A673 (cell line): ENCODE results near the gene PCDHB4. TPM values are rescaled to one million over a fixed set of nuclear protein-coding genes. Genes with fewer than 3 reads are reported as not detected.
A peak's percentile ranks its signal among the peaks of the same experiment; 100 is the strongest.
"Not testable (repeated sequence)": the region's sequence is repeated elsewhere in the genome, so short reads cannot be mapped to it uniquely, and the experiment has no call there.

ENCODE experiments used
- BruUV-seq: library from RNA; stranded (reverse); fragments of 400-500 nt; replicated peaks from 2 replicates; lab custom pipeline; 2021; lab: Mats Ljungman, UMichigan
- CTCF ChIA-PET: fragments of 300-600 bp; sonication (Branson Sonifier 250); formaldehyde crosslinking; loops from one replicate; lab custom pipeline; 2022; ENCODE audit warnings: antibody characterized with exemption; lab: Charles Lee
- POLR2A ChIA-PET: fragments of 300-600 bp; sonication (Branson Sonifier 250); formaldehyde crosslinking; loops from one replicate; lab custom pipeline; 2022; ENCODE audit warnings: antibody characterized with exemption; ENCODE audit not compliant: low non-redundant PET; lab: Charles Lee
- DNase-seq: peaks from one replicate; pipeline ENCODE4 v3.0.0-alpha.2; 2015; ENCODE audit warnings: low spot score
- H3K27ac ChIP-seq: fragments of 200-600 bp; sonication (generic); 2 replicates; pipeline ENCODE4 v1.5.1; 2016; ENCODE audit warnings: mixed run types, low read depth, mild to moderate bottlenecking, mixed read lengths, antibody characterized with exemption, low read length; ENCODE audit not compliant: poor library complexity, severe bottlenecking
- H3K27me3 ChIP-seq: fragments of 200-600 bp; sonication (generic); replicated peaks from 2 replicates; pipeline ENCODE4 v1.6.1; 2017; ENCODE audit warnings: mixed run types, low read depth, mild to moderate bottlenecking, mixed read lengths, antibody characterized with exemption, low read length; ENCODE audit not compliant: insufficient read depth, poor library complexity
- H3K36me3 ChIP-seq: fragments of 200-600 bp; sonication (generic); 2 replicates; pipeline ENCODE4 v1.6.1; 2016; ENCODE audit warnings: mixed run types, mild to moderate bottlenecking, mixed read lengths, antibody characterized with exemption, low read length; ENCODE audit not compliant: insufficient read depth, poor library complexity, severe bottlenecking
- H3K4me1 ChIP-seq: fragments of 200-600 bp; sonication (generic); 2 replicates; pipeline ENCODE4 v1.6.1; 2017; ENCODE audit warnings: mixed run types, mild to moderate bottlenecking, mixed read lengths, antibody characterized with exemption, low read length; ENCODE audit not compliant: insufficient read depth, poor library complexity, severe bottlenecking
- H3K4me3 ChIP-seq: fragments of 200-600 bp; sonication (generic); 2 replicates; pipeline ENCODE4 v1.5.1; 2016; ENCODE audit warnings: low read depth, mixed run types, mild to moderate bottlenecking, mixed read lengths, low read length; ENCODE audit not compliant: poor library complexity, severe bottlenecking
- H3K9me3 ChIP-seq: fragments of 200-600 bp; sonication (generic); 2 replicates; pipeline ENCODE4 v1.6.1; 2016; ENCODE audit warnings: mixed run types, low read depth, mild to moderate bottlenecking, mixed read lengths, antibody characterized with exemption, low read length; ENCODE audit not compliant: poor library complexity, severe bottlenecking
- EZH2 ChIP-seq: fragments of 200-600 bp; sonication (generic); IDR thresholded peaks from 2 replicates; pipeline ENCODE4 v1.6.1; 2017; ENCODE audit warnings: borderline replicate concordance, low read depth, mild to moderate bottlenecking, mixed read lengths, antibody characterized with exemption, low read length; ENCODE audit not compliant: poor library complexity, severe bottlenecking
- intact Hi-C: fragments of 100-400 bp; cut with micrococcal nuclease; formaldehyde crosslinking; loops from one replicate; pipeline ENCODE4 v1.10.0; 2022; ENCODE audit not compliant: unreplicated experiment
- total RNA-seq: library from RNA; stranded (reverse); gene quantifications from 2 replicates; pipeline ENCODE4 v1.2.3, GENCODE V29; 2021
- TF ChIP-seq, protein P1 (sequence below): fragments of 300-800, 200-600 bp; sonication (generic); conservative IDR thresholded peaks from 2 replicates; pipeline ENCODE4 v1.5.1; 2017; ENCODE audit warnings: low read depth, mild to moderate bottlenecking, antibody characterized with exemption, low read length, moderate library complexity, mixed read lengths

The PCDHB4 gene
- total RNA-seq, 1 experiment from 2014 or later = 2.7 TPM

DNA sequence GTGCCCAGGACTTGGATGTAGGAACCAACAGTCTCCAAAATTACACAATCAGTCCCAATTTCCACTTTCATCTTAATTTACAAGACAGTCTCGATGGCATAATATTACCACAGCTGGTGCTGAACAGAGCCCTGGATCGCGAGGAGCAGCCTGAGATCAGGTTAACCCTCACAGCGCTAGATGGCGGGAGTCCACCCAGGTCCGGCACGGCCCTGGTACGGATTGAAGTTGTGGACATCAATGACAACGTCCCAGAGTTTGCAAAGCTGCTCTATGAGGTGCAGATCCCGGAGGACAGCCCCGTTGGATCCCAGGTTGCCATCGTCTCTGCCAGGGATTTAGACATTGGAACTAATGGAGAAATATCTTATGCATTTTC, 26.4 kb upstream of the PCDHB4 start:
- Histone ChIP-seq H3K36me3 (peaks cover 9% of the 10 kb centered on the region), H3K27ac (peak overlapping the region; percentile 85), H3K4me3 (peak overlapping the region; percentile 73), H3K4me1 (peaks cover 4% of the 10 kb centered on the region), H3K9me3 (peaks cover 36% of the 10 kb centered on the region), H3K27me3 (no peaks in the 10 kb centered on the region)
- DNase-seq = no peak
- CTCF ChIA-PET = interaction anchor here (0.6 to 1.5 kb wide), 9 partner anchors 11 to 488 kb away, joined by 3 to 12 read pairs (median 5); partner anchors contain the start of genes PCDHB1, PCDHB14 and PCDHB5
- POLR2A ChIA-PET = interaction anchor here (1.2 kb wide), 1 partner anchor 469 kb away, joined by 4 read pairs; no protein-coding TSS in a partner anchor
- no TSS peak for BruUV-seq
- TF ChIP-seq EZH2 = no peak
- TF ChIP-seq, protein P1, sequence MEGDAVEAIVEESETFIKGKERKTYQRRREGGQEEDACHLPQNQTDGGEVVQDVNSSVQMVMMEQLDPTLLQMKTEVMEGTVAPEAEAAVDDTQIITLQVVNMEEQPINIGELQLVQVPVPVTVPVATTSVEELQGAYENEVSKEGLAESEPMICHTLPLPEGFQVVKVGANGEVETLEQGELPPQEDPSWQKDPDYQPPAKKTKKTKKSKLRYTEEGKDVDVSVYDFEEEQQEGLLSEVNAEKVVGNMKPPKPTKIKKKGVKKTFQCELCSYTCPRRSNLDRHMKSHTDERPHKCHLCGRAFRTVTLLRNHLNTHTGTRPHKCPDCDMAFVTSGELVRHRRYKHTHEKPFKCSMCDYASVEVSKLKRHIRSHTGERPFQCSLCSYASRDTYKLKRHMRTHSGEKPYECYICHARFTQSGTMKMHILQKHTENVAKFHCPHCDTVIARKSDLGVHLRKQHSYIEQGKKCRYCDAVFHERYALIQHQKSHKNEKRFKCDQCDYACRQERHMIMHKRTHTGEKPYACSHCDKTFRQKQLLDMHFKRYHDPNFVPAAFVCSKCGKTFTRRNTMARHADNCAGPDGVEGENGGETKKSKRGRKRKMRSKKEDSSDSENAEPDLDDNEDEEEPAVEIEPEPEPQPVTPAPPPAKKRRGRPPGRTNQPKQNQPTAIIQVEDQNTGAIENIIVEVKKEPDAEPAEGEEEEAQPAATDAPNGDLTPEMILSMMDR = no peak
- intact Hi-C loops = no loop called here

GRCh38 chr5:141096181-141096580, 25.4 kb upstream of the PCDHB4 start:
- intact Hi-C loops, H3K4me3 ChIP-seq, DNase-seq, H3K27ac ChIP-seq, H3K27me3 ChIP-seq, CTCF ChIA-PET, BruUV-seq, H3K4me1 ChIP-seq, H3K36me3 ChIP-seq, POLR2A ChIA-PET: not testable (repeated sequence)
- H3K9me3 ChIP-seq = peaks cover 40% of the 10 kb centered on the region

- H3K4me3 ChIP-seq, CTCF ChIA-PET, H3K4me1 ChIP-seq, H3K27ac ChIP-seq, intact Hi-C loops, DNase-seq, POLR2A ChIA-PET, H3K27me3 ChIP-seq, BruUV-seq: not testable (repeated sequence)
- H3K9me3 ChIP-seq = peaks cover 44% of the 10 kb centered on the region
- H3K36me3 ChIP-seq = peaks cover 11% of the 10 kb centered on the region
These were observed 25.0 kb upstream of the PCDHB4 start for GRCh38 chr5:141096586-141096985.

- Histone ChIP-seq H3K4me1 (no peaks in the 10 kb centered on the region), H3K4me3 (no peak within 1 kb of the TSS), H3K27me3 (no peaks in the 10 kb centered on the region), H3K27ac (no peak within 1 kb of the TSS), H3K36me3 (peaks cover 13% of the 10 kb centered on the region), H3K9me3 (peaks cover 36% of the 10 kb centered on the region)
- DNase-seq = peak; percentile 36
- no TSS peak for BruUV-seq
- ChIA-PET CTCF (no interaction called here), POLR2A (no interaction called here)
- TF ChIP-seq, protein P1 = peak; percentile 50
- TF ChIP-seq EZH2 = no peak
- intact Hi-C loops = no loop called here
These were observed 21.3 kb upstream of the PCDHB4 start, which contains the start of gene PCDHB3 for GRCh38 chr5:141100243-141100805. TSS of gene PCDHB3 (plus strand) at chr5:141100473. CDS start at chr5:141100650, 177 bp downstream.
